ENCODE results near the gene PTPN18. TPM values are rescaled to one million over a fixed set of nuclear protein-coding genes. Genes with fewer than 3 reads are reported as not detected.
A peak's percentile ranks its signal among the peaks of the same experiment; 100 is the strongest.

The PTPN18 gene
- polyA plus RNA-seq, 10 donors: 13.7 to 29.8 (median 18.0) TPM

DNA sequence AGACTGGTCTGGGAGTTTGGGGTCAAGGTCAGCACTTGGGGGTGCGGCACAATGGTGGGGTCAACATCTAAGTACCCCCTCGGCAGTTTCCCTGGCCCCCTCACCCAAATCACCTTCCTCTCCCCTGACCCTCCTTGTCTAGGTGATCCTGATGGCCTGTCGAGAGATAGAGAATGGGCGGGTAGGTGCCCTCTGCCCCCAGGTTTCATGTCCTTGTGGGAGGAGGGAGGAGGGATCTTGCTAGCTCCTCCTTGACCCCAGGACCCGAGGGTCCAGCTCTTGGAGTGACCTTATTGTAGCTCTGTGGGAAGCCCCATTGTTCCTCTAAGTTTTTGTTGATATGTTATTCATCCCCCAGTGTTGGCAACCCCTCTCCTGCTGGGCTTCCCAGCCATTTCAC, 3.6 kb downstream of the PTPN18 start:
- DNase-seq: no peak

DNA sequence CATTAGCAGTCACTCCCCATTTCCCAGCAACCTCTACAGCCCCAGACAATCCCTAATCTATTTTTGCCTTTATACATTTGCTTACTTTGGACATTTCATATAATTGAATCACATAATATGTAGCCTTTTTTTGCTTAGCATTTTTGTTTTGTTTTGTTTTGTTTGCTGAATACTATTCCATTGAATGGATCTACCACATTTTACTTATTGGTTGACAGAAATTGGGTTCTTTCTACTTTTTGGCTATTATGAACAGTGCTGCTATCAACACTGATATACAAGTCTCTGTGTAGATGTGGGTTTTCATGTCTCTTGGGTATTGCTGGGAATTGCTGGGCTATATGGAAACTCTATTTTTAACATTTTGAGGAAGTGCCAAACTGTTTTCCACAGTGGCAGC, 7.6 kb downstream of the PTPN18 start:
- DNase-seq: no peak

DNA sequence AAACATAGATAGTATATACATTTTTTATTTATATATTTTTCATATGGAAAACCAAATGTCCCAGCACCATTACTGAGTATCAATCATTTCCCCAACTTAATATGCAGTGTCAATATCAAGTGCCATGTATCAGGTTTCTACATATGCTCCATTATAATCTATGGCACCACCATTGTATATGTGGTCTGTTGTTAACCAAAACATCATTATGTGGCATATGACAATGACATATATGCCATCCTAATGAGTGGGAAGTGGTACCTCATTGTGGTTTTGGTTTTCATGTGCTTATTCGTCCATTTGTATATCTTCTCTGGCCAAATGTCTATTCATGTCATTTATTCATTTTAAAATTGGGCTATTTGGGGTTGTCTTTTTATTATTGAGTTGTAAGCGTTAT, 9.2 kb downstream of the PTPN18 start:
- no peak for DNase-seq

DNA sequence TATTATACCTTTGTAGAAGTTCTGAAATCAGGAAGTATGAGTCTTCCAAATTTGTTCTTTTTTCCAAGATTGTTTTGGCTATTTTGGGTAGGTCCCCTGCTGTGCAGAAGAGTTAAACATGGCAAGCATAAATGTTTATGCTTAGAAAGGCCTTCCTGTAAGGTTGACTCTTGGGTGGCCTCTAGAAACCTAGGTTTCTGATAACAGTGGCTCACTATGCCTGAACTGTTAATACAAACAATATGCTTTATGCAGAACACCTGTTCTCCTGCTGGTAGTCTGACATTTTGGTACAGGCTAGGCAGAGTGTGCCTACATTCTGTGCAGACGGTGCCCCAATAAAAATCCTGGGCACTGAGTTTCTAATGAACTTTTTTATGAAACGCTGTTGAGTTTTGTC, 10.1 kb downstream of the PTPN18 start:
- no peak for DNase-seq

DNA sequence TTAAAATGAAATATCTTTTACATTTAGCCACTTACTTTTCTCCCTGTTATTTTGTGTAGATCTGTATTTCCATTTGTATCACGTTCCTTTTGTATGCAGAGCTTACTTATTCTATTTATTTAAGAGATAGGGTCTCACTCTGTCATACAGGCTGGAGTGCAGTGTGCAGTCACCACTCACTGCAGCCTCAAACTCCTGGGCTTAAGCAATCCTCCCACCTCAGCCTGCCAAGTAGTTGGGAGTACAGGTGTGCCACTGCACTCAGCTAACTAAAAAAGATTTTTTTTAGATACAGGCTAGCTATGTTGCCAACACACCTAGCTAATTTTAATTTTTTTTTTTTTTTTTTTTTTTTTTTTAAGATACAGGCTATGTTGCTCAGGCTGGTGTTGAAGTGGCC, 10.9 kb downstream of the PTPN18 start:
- DNase-seq: no peak

DNA sequence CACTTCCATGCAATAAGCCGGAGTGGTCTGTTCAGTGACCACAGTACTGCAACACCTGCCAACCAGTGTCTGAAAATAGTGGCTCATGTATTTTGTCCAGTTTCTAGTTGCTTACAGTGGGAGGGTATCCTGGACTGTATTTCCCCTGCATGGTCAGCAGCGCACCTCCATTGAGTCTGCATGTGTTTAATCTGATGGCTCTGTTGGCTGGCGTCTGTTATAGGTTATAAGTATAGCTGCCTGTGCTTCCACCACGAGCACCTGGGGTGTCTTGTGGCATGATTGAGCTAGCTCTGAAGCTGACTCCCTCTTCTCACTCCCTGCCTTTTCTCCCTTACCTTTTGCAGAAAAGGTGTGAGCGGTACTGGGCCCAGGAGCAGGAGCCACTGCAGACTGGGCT, 12.9 kb downstream of the PTPN18 start:
- no peak for DNase-seq

DNA sequence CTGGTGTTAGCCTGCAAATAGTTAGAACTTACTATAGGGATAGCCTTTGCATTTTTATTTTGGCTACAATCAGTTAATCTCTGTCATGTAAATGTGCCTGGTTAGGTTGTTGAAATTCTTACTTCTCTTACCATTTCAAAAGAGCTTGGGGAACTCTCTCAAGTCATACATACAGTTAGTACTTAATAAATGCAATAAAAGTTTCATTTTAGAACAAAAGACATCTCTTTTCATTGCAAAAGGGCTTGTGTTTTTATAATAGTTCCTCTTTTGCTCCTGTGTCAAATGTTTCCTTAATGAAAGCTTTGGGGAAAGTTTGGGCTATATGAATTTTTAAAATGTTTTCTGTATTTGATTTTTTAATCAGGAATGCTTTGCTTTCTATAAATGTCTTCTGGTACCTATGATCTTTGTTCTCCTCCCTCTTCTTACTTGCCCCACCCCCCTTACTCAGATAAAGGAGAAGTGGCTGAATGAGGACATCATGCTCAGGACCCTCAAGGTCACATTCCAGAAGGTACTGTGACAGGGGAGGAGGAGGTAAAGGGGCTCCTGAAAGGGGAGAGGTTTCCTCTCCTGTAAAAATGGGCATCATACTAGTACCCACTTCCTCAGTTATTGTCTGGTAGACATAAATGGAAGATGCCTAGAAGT, 13.6 kb downstream of the PTPN18 start:
- no peak for DNase-seq

DNA sequence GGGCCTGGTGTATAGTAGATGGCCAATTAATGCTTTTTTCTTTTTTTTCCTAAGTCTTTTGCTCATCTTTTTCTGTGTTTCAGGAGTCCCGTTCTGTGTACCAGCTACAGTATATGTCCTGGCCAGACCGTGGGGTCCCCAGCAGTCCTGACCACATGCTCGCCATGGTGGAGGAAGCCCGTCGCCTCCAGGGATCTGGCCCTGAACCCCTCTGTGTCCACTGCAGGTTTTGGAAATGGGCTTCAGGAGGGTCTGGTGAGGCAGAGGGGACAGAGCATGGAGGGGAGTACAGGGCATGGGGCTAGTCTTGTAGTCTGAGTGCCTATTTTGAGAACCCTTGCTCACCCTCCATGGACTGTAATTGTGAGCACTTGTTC, 14.1 kb downstream of the PTPN18 start:
- DNase-seq: no peak

DNA sequence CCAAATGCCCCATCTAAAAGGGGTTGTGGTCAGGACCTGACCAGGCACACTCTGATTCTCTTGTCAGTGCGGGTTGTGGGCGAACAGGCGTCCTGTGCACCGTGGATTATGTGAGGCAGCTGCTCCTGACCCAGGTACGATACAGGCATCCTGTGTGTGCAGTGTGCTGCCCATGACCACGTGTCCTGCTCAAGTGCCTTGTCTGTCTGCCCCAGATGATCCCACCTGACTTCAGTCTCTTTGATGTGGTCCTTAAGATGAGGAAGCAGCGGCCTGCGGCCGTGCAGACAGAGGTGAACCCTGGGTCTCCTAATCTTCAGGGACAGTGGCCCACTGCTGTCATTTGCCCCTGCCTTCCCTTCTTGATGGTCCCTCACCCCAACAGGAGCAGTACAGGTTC, 14.6 kb downstream of the PTPN18 start:
- DNase-seq: no peak

DNA sequence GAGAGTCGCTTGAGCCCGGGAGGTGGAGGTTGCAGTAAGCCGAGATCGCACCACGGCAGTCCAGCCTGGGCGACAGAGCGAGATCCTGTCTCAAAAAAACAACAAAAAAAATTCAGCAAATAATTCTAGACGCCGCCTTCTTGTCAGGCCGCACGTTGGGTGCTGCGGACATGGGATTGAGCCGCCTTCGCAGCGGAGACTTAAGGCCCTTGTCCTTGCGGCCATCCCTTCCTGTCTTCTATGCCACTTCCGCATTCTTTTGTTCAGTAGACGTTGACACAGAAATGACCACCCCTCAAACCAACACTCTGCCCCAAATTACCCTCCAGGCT, 15.8 kb downstream of the PTPN18 start:
- no peak for DNase-seq

DNA sequence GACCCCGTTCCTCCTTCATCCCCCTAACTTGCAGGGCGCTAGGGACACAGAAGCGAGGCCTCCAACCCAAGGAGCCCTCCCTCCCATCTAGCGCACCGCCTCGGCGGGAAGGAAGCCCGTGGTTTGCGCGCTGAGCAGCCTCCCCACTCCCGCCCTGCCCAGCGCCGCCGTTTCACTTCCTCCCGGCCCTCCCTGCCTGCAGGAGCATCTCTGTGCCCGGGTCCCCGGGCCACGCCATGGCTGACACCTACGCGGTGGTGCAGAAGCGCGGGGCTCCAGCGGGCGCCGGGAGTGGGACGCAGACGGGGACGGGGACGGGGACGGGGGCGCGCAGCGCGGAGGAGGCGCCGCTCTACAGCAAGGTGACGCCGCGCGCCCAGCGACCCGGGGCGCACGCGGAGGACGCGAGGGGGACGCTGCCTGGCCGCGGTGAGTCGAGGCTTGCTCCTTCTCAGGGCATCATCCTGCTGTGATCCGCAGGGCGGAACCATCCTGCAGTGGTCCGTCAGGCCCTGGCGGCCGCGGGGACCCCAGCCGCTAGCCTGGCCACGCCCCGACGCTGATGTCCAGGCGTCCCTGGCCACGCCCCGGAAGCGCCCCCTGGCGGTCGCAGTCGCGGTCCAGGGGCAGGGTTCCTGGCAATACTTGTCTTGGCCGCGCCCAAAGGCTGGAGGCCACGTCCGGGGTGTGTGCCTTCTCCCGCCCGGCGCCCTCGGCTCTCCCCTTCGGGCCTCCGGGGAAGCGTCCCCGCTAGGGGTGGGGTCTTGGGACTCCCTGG, 16.4 kb downstream of the PTPN18 start:
- peak; percentile 81 to 95 (median 91) for DNase-seq

DNA sequence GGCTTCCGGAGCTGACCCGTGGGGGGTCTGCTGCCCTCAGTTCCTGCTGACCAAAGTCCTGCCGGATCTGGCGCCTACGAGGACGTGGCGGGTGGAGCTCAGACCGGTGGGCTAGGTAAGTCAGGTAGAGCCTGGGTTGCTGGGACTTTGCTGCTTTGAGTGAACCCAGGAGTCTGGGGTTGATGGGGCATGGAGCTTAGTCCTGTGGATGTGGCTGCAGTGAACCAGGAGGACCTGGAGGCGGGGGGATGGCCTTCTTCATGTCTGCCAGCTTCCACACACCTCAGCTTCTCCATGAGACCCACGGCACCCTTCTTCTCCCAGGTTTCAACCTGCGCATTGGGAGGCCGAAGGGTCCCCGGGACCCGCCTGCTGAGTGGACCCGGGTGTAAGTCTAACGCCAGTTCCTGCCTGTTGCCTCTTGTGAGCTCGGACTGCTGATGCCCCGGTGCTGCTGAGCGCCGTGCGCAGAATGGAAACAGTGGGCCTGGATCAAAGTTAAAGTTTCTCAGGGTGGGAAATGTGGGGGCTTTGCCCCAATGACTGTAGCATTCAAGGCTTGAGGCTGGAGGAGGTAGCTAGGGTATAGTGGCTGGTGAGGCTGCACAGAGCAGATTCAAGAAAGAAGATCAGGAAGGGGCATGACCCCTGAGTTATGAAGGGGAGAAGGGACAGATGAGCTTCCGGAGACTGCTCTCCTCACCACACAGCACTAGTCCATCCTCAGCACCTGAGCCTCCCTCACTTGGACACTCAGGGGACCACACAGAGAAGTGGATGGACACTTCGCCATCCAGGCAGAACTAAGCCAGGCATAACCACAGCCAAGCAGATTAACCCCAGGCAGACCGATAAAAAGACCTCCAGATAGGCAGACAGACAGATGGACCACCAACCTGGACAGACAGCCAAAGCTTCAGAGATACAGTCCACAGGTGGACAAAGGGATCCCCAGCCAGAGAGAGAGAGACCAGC, 17.3 kb downstream of the PTPN18 start:
- DNase-seq: no peak

DNA sequence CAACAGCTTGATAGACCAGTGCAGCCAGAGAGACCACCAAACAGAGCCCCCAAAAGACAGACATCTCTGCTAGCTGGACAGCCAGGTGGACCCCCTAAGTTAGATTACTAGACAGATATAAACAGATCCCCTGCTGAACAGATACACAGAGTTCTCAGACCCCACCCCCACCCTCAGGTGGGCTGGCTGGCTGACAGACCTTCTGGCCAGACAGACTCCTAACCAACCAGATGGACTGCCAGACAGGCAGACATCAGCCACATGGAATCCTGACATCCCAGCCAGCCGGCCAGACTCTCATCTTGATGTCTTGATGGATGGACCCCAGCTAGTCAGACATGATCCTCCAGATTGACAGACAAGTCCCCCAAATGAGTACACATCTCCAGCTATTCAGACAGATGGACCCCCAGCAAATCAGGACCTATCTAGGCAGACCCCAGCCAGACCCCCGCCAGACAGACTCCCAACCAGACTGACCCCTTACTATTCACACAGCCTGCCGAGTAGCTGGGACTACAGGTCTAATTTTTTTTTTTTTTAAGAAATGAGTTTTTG, 18.0 kb downstream of the PTPN18 start:
- DNase-seq: no peak

DNA sequence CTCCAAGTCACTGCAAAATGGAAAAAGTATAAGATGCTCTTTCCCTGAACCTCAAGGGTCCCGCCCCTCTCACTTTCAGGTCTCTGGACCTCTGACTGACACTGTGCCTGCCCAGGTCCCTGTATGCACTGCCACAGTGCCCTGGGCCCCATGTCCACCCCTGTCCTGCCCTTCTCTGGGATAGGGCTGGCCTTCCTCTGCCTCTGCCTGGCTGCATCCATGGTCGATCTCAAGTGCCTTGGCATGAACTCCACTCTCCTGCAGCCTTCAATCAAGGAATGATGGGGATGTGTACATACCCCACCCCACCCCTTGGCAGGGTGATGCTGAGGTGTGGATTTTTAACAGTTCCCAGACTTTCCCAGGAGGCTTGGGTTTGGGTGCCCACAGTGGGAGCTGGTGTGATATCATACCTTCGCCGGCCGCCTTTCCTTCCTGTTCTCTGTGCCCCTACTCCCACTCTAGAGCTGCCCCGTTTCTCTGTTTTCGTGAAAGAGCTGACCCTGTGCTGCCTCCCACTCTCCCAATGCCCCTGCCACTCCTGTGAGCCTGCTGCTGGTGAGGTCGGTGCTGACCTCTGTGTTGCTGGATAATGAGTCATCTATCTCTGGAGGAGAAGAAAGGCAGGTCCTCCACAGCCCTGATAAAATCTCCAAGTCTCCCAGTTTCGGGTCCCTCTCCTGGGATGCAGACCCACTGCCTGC, 18.9 kb downstream of the PTPN18 start:
- DNase-seq: no peak

DNA sequence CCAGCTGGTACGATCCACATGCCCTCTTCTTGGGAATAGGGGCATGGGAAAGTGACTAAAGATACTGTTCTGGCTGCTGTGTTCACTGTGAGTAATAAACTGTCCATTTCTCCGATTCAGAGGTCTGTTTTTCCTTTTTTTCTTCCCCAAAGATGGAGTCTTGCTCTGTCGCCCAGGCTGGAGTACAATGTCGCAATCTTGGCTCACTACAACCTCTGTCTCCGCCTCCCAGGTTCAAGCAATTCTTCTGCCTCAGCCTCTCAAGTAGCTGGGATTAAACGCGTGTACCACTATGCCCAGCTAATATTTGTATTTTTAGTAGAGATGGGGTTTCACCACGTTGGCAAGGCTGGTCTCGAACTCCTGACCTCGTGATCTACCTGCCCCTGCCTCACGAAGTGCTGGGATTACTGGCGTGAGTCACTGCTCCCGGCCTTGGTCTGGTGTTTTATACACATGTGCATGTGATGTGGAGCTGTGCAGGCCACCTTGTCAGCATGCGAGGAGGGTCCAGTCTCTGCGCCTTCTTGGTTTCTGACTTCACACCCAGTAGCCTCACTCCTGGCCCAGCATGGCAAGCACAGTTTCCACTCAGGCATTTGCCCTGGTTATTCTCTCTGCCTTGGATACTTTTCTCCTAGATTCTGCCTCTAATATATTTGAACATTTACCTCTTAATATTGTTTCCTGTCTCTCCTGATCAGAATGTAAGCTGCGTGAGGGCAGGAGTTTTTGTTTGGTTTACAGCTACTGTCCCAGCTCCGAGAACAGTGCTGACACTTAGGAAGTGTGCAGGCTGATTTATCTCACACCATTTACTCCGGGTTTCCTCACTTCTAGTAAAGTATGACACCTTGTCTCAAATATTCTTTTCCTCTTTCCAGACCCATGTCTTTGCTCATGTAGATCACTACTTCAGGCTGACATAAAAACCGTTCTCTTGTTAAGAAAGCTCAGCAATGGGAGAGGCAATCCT, 19.7 kb downstream of the PTPN18 start:
- DNase-seq: no peak

DNA sequence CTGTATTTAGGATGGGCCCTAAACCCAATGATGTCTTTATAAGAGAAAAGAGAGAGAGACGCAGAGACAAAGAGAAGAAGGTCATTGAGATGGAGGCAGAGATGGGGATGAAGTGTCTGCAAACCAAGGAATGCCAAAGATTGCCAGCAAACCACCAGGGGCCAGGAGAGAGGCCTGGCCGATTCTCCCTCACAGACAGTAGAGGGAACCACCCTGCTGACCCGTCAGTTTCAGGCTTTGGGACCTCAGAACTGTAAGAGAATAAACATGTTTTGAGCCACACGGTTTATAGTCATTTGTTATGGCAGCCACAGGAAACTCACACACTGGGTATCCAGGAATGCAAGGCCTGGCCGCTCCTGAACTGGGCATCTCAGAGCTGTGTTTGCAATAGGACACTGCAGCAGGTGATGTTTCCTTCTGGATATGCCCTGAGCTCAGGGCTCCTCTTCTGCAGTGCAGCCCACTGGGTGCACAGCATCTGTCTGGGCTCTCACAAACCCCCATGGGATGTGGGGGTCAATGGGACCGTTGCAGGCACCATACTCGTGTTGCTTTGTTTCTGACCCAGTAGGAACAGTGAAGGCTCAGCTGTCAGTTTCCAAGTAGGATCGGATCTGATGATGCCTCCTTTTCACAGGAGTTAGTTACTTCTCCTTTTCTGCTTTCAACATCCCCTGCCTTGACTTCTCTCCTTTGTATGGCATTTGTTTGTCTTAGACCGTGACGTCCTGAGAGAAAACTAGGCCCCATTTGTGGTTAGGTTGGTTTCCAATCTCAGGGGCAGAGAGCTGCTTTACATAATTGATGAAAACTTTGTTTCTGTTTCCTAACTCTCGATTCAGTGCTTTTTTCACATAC, 20.8 kb downstream of the PTPN18 start:
- DNase-seq: no peak

DNA sequence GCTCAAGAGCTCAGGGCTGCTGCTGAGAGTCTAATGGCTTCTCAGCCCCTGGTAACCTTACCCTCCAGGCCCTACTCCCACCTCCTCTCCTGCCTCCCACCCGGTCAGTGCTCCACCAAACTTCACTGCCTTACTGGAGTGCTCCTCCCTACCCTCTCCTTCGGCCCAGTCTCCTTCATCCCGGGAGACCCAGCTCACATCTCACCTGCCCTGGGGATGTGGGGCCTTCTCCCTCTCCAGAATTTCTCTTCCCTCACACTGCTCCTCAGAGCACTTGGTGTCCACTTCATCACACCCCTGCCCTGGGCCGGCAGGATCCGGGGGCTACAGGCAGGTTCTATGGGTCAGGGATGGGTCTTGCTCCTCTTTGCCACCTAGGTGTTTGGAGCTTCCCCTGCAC, 21.6 kb downstream of the PTPN18 start:
- DNase-seq: no peak

DNA sequence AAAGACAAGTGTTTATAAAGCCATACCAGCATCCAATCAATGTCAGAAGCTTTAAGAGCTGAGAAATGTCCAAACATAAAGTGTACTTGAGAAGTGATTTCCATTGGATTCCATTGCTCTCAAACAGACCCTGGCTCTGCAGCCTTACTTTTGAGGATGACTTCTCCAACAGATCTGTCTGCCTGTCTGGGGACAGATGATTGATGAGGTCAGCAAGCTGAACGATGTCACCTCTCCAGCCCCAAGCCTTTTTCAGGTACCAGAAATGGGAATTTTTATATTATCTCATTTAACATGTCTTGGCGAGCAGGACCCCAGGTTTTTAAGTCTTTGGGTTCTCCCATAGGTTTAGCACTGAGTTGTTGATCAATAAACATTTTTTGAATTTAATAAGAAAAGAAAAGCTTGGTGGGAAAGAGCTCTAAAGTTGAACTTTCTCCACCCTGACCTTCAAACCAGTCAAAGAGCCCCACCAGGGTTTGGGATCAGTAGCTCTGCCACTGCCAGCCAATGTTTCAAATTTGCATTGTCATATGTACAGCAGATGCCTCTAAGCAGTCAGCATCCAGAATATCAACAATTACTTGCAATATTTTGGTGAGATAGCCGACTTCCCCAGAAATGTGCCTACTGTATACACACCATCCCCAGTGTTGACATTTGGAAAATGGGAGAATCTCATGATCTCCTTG, 22.5 kb downstream of the PTPN18 start:
- no peak for DNase-seq

DNA sequence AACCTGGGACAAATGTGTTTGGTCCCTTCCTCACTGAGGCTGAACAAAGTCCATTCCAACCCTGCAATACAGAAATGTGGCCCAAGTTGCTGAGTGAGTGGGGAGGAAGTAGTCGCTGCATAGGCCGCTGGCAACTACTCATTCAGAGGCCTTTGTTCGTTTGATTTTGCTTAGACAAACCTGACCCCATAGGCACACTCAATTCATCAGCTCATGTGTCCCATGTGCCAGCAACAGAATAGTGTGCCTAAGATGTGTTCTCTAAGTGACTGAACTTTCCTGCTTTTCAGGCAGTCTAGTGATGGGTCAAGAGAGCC, 23.0 kb downstream of the PTPN18 start:
- DNase-seq: no peak

All from muscle of back (tissue), 11 donors.